HG03135 (cell line): ENCODE results near the gene SLC25A27.
A peak's percentile ranks its signal among the peaks of the same experiment; 100 is the strongest.
"Not testable (repeated sequence)": the region's sequence is repeated elsewhere in the genome, so short reads cannot be mapped to it uniquely, and the experiment has no call there.

Source experiments
- ATAC-seq: cut with Tn5 transposase; IDR thresholded peaks from one replicate; pipeline ENCODE4 v1.9.1; 2021; ENCODE audit warnings: mild to moderate bottlenecking, moderate library complexity; ENCODE audit not compliant: unreplicated experiment

SLC25A27 gene, protein sequence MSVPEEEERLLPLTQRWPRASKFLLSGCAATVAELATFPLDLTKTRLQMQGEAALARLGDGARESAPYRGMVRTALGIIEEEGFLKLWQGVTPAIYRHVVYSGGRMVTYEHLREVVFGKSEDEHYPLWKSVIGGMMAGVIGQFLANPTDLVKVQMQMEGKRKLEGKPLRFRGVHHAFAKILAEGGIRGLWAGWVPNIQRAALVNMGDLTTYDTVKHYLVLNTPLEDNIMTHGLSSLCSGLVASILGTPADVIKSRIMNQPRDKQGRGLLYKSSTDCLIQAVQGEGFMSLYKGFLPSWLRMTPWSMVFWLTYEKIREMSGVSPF

DNA sequence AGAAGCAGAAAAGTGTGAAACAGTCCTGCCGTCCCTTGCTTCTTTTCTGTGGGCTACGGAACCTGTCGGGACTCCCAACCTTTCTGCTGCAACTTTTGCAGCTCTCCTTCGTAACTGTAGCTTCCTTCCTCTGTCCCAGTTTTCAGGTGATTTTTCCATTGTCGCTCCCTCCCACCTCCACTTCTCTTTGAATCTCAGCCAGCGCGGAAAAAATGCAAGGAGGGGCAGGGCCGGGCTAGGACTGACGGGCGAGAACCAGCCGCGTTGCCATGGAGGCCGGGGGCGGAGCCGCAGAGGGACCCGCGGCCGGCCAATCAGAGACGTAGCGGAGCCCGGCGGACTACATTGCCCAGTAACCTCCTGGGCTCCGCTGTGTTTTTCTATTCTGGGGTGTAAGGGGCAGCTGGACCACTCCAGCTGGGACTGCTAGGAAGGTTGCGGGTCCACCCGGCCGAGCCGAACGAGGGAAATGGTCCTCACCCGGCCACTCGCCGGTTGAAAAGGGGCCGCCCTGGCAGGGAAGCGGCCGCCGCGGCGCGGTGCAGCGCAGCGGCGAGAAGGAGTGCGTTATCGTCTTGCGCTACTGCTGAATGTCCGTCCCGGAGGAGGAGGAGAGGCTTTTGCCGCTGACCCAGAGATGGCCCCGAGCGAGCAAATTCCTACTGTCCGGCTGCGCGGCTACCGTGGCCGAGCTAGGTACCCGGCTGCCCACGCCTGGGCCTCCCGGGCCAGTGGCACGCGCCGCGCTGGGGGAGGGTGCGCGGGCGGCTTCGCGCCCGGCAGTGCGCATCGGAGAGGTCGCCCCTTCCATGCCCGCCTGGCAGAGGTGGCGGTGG lies at the start of gene SLC25A27, which contains the start of gene CYP39A1:
SLC25A27 (plus strand) TSS at position 373 of the 836 bp plus-strand sequence; CDS start at position 591, 218 bp downstream.
CYP39A1 (minus strand) TSS at position 216 of the 836 bp plus-strand sequence. CDS start 236 bp downstream, outside the sequence.
- peak; percentile 100 for ATAC-seq

DNA sequence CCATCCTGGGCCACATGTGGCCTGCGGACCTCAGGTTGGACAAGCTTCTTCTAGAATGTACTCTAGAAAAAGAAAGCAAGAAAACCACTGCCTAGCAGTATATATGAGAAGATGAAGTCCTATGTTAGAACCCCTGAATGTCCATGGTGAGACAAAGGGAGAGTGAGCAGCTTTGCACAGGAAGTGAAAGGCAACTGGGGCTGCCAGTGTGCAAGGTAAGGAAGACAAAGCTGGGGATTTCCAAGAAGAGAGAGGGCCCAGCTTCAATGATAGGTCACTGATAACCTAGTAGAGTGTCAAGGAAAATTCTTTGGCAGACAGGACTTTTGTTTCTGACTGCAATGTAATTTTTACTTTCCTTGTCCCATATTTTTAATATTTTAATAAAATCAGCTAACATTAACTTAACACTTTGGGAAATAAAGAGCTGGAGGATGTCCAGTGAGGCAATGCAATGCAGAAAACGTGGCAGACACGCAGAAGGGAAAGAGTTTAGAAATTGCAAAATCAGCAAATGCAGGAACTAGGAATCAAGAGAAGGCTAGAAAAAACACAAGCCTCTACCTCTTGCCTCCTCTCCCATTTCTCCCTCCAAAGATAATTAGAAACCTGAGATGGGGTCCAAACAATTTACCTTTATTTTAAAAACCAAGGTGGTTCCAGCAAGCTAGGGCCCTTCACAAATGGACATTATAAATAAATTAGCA lies 47.5 kb upstream of the SLC25A27 start:
- ATAC-seq, result no peak

DNA sequence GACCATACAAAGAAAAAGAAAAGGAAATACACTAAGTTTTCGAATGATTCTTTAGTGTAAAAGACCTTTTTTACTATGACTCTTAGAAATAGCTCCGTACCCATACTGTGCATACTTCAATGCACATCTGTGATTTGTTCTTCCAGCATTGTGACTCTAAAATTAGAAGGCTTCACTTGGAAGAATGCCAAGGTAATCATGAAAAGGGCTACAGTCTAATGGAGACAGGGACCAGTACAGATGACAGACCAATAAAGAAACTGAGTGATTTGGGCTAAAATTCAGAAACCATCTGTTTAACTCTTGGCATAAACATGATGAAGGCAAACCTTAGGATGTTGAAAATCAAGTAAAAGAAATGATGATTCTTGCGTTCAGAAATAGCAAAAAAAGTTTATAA lies 46.4 kb upstream of the SLC25A27 start:
- ATAC-seq, result no peak

DNA sequence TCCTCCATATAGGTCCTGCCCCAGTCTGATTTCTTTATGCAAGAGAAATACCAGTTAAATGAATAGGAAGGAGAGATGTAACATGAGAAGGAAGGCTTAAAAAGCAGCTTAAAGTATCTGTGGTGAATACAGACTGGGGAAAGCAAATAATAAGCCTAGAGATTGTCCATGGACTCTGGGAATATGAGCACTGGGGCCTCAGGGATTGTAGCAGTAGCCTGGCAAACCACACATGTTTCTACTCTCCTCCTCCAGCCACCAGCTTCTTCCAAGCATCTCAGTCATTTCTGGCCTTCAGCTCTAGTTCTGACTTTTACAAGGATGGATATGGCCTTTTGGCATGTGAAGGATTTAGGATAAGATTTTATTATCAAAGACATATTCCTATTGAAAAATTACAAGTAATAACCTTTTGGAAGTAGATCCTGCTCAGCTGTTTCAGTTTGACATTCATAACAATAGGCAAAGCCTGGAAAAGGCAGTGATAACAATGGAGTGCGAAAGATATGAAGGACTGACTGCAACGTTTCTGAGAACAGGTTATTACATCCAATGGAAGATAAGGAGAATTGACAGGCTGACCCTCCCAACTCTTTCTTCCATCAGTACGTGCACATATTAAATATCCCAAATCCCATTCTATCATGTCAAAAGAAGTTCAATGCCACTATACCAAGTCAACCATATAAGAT lies 41.8 kb upstream of the SLC25A27 start:
- ATAC-seq, result no peak

DNA sequence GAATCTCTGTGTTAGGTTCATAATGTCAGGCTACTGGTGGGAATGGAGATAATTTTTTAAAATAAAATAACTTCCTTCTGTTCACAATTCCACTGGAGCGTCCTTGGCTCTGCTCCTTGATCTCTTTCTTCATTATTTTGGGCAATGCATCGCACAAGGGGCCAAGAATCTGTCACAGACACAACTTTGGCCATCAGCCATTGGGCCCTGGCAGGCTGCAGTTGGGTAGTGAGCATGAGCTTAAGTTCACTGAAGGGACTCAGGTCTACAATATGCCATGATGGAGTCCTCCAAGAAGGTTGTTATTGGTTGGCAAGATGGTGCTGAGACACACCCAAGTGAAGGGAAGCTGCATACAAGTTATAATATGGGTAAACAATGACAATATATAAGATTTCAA lies 40.1 kb upstream of the SLC25A27 start:
- ATAC-seq, result no peak

DNA sequence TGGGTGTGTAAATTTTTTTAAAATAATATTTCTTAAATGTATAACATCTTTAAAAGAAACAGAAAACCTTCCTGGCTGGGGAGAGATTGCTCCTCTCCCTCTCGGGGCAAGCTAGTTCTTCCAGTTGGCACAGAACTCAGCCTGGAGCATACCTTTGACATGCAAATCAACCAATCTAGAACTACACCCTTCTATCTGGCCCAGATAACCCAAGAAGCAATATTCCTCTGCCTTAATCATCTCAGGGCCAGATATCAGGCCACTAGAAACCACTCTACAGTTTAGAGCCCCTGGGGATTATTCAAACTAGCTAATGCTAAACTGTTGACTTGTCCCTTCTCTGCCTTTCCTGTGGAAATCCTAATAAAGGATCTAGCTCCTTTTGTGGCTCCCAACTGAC lies 34.0 kb upstream of the SLC25A27 start:
- ATAC-seq, result no peak

DNA sequence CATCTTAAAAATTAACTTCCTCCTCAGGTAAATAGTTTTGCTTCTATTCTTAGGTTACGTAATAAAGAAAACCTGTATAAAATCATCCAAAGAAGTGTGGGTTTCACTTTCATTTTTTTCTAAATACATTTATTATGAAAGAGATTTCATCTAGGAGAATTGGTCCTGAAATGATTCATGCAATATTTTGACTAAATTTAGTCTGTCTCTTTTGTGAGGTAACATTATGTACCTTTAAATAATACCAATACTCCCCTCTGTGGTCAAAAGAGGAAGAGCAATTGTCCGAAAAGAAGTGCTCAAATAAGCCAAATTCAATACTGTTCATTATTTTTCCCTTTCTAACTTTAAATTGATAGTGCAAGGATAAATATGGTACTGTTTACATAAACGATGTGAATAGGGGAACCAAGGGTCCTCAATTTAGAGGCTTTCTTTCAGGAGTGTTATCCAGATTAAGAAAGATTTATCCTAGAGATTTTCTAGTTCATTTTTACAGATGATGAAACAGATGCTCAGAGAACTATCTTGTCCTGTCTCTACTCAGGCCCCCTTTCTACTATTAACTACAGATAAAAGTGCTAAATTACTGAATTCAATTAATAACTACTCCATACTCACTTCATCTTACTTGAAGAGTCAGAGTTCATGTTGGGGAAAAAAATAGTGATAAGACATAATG lies 26.4 kb upstream of the SLC25A27 start:
- no peak for ATAC-seq

DNA sequence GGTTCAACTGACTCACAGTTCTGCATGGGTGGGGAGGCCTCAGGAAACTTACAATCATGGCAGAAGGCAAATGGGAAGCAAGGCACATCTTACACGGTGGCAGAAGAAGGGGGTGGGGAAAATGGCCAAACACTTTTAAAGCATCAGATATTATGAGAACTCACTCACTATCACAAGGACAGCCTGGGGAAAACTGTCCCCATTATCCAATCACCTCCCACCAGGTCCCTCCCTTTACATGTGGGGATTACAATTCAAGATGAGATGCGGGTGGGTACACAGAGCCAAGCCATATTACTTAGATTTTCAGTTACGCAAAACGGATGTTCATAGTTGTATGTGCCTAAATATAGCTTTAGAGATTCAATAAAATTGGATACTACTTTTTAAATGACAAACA lies 25.8 kb upstream of the SLC25A27 start:
- no peak for ATAC-seq

DNA sequence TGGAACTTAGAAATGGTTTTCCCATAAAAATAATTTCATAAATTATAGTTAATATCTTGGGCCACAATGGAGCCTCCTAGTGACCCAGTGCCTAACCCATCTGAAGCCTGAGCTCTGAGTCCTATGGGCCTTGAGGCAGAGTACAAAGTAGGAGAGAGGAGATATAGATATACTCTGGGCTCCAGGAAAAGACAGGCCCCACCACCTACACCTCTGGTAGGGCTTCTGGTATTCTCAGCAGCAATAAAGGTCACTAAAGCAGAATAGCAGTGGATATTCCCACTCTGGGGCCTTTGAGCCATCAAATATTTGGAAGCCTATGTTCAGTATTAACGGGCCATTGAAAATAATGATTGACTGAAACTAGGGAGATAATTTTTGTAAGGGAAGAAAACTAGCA lies 24.3 kb upstream of the SLC25A27 start:
- ATAC-seq, result no peak

DNA sequence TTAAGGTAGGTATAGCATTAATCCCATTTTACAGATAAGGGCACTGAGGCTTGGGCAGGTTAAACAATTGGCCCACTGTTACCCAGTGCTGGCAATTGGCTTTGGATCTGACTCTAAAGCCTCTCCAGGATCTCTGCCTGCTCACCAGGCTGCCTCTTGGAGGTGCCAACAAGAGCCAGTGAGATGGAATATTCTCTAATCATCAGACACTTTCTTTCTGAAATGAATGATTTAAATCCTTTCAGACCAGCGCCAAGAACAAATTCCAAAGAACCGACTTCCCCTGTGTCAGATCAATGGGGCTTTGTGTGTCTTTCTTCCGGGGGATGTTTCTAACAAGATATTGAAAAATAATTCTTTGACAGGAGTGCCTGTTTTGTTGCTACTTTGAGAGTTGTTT lies 23.8 kb upstream of the SLC25A27 start:
- ATAC-seq, result no peak

DNA sequence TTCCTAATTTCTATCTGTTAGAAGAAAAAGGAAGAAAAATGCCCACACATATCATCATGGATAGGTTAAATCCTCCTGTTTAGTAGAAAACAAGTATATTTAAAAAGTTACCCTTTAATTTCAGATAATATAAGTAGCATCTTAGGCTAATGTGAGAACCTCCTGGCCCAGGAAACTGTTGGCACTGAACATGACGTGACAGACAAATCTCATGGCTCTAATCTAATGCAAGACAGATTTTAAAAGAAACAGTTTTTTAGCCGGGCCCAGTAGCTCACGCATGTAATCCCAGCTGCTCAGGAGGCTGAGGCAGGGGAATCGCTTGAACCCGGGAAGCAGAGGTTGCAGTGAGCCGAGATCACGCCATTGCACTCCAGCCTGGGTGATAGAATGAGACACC lies 23.1 kb upstream of the SLC25A27 start:
- no peak for ATAC-seq

DNA sequence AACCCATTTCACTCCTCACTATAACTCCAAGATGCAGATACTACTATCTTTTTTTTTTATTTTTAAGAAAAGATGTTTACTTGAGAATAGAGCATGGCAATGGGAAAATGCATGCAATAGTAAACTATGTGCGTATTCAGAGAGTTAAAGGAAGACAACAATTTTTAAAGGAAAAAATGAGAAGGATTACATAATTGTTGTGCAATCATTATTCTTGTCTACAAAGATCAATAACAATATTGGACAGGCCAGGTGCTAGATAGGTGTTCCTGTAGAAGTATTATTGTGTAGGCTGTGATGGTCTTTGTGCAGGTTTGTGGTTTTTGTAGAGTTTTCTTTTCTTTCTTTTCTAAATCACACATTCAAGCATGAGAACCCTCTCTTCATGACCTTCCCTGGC lies 20.7 kb upstream of the SLC25A27 start:
- ATAC-seq, result no peak

DNA sequence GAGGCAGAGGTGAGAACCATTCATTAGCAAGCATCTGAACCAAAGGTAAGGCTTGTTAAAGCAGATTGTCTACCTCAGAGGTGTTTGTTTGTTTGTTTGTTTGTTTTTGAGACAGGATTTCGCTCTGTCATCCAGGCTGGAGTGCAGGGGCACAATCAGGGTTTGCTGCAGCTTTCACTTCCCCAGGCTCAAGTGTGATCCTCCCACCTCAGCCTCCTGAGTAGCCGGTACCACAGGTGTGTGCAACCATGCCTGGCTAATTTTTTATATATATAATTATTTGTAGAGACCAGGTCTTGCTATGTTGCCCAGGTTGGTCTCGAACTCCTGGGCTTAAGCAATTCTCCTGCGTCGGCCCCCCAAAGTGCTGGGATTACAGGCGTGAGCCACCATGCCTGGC lies 17.3 kb upstream of the SLC25A27 start:
- ATAC-seq, result no peak

DNA sequence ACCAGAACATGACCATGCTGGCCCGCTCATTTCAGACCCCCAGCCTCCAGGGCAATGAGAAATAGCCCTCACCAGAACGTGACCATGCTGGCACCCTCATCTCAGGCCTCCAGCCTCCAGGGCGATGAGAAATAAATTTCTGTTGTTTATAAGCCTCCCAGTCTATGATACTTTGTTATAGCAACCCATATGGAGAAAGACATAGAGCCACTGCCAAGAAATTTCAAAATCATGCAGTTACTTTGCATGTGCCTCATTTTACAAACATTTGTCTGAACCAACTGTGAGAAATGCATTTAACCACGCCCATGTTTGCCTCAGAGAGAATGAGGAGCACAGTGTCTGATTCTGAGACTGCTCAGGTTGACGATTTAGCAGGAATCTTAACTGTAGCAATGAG lies 15.6 kb upstream of the SLC25A27 start:
- ATAC-seq, result no peak

DNA sequence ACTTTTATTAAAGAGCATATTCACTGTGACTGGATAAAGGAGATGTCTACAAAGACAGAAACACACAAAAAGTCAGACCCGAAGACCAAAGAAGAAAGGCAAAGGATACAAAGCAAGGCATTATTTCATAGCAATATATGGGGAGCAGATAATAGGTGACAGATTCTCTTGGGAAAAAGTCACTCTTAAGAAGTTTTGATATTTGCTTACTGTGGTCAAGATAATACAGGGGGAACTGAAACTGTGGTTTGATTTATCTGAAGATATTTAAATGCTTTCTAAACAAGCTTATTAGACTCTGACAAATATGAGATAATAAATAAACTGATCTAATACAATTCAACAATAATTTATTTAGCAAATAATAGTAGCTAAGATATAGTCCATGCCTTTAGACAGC lies 14.8 kb upstream of the SLC25A27 start:
- ATAC-seq, result no peak

DNA sequence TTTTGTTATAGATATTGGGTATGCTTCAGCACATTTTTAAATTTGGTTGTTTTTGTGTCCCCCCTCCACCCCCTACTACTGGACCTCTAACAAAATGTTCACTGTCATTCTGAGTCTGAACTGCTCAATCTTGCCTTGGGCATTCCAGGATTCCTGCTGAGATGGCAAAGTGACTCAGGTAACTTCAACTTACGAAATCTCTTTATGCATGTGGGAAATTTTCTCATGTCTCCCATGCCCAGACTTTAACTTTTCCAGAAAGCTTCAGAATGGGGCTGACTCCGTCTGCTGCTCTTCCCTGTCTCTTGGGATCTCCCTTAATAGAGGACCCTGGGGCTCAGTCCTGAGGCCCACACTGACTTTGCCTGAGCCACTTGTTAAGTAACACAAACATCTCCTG lies 14.1 kb upstream of the SLC25A27 start:
- ATAC-seq, result no peak

DNA sequence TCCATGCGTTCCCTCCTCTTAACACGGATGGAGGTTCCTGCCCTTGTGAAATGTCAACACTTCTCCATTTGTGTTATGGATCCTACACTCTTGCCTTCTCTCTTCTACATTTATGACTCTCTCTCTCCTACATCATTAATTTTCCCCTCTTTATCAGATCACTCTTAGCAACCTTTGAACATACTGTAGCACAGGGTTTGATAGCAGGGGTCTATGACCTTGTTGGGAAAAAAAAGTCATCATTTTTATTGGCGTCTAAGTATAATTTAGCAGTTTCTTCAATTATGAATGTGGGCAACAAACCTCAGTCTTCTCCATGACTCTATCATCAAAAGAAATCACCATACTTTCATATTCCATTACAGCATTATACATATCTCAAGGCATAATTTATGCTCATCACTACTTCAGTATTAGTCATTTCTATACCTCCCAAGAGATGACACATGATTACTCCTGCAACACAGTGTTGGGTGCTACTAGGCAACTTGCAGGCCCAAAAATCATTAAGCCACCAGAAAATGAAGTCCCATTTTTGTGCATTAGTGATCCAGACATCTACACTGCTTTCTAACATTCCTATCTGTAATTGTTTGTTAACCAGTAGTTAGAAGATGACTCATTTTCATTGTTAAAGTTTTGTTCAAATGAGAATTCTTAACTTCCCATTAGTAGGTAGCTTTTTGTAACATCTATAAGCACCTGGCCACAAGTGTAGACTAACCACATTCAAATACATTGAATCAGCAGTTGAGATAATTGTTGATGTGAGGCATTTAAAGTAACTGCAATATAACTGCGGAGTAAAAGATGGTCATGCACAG lies 9.6 kb upstream of the SLC25A27 start:
- no peak for ATAC-seq

DNA sequence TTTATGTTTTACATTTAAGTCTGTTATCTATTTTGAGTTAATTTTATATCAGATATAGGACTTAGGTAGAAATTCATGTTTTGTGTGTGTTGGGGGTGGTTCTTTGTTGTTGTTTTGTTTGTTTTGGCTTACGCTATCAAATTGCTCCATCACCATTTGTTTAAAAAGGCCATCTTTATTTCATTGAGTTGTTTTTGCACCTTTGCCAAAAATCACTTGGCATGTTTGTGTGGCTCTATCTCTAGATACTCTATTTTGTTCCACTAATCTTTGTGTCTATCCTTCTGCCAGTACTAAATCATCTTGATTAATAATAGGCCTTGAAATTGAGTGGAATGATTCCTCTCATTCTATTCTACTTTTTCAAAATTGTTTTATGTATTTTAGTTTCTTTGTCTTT lies 7.5 kb upstream of the SLC25A27 start:
- ATAC-seq, result no peak

DNA sequence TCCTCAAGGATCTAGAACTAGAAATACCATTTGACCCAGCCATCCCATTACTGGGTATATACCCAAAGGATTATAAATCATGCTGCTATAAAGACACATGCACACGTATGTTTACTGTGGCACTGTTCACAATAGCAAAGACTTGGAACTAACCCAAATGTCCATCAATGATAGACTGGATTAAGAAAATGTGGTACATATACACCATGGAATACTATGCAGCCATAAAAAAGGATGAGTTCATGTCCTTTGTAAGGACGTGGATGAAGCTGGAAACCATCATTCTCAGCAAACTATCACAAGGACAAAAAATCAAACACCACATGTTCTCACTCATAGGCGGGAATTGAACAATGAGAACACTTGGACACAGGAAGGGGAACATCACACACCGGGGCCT lies 4.7 kb upstream of the SLC25A27 start:
- not testable (repeated sequence) for ATAC-seq
